Measurements from ENCODE around the gene CAPS. TPM values are rescaled to one million over a fixed set of nuclear protein-coding genes. Genes with fewer than 3 reads are reported as not detected.

Gene CAPS
- total RNA-seq, 3 donors from 2014 or later: 9.4 to 19.0 (median 16.4) TPM

DNA sequence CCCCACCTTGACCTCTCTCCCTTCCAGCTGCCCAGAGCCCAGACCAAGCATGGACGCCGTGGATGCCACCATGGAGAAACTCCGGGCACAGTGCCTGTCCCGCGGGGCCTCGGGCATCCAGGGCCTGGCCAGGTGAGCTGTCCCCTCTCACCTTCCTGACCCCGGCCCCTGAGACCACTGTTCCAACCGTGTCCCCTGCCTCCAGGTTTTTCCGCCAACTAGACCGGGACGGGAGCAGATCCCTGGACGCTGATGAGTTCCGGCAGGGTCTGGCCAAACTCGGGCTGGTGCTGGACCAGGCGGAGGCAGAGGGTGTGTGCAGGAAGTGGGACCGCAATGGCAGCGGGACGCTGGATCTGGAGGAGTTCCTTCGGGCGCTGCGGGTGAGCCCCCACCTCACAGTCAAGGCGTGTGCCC, 312 bp downstream of the CAPS start:
- Histone ChIP-seq H3K4me1 (peaks cover 12 to 17% of the 10 kb centered on the region in 2 donors), H3K36me3 (no peaks in the 10 kb centered on the region), H3K4me3 (peak overlapping the region; percentile 0 to 44 (median 18)), H3K9me3 (no peaks in the 10 kb centered on the region), H3K27me3 (no peaks in the 10 kb centered on the region), H3K27ac (peak overlapping the region; percentile 67 to 72)
- DNase-seq (ENCODE audit: low spot score in 2 of 2): no peak
- TF ChIP-seq POLR2AphosphoS5 (IDR thresholded peaks at IDR 0.05): no peak
- intact Hi-C loops (cut with DNase I; ENCODE audit: low total_unique reads): loop anchor here (5.0 kb wide), 1 partner anchor 833 kb away; no protein-coding TSS in a partner anchor

DNA sequence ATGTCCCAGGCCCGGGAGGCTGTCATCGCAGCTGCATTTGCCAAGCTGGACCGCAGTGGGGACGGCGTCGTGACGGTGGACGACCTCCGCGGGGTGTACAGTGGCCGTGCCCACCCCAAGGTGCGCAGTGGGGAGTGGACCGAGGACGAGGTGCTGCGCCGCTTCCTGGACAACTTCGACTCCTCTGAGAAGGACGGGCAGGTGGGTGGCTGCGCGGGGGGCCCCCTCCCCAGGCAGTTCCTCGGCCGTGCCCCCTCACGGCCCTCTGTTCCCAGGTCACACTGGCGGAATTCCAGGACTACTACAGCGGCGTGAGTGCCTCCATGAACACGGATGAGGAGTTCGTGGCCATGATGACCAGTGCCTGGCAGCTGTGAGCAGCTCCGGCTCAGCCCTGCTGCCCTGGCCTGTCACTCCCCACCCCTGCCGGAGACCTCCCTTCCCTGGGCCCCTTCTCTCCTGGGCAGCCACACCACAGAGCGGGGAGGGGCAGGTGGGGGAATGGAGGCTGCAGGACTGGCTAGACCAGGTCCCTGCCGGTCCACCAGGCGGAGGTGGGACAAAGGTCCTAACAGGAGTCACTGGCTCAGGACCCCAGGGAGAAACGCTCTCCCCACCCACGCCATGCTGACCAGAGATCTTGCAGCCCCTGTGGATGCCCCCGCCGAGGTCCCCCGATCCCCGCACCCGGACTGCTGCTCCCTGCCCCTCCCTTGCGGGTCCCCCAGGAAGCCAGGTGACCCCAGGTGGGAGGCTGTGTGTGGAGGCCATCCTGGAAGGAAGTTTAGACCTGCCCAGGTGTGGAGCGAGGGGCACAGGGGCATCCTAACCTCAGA, 1.1 kb downstream of the CAPS start:
- intact Hi-C loops (cut with DNase I; ENCODE audit: low total_unique reads): loop anchor here (5.0 kb wide), 1 partner anchor 832 kb away; no protein-coding TSS in a partner anchor
- DNase-seq (ENCODE audit: low spot score in 2 of 2): peak in 1 of 2 donors; percentile 73
- H3K9me3 ChIP-seq: no peaks in the 10 kb centered on the region
- H3K27me3 ChIP-seq: no peaks in the 10 kb centered on the region
- H3K36me3 ChIP-seq: no peaks in the 10 kb centered on the region
- H3K27ac ChIP-seq: peak overlapping the region; percentile 67 to 72
- H3K4me3 ChIP-seq: peak overlapping the region; percentile 0 to 44 (median 18)
- TF ChIP-seq POLR2A (IDR thresholded peaks at IDR 0.05) (no peak), POLR2AphosphoS5 (IDR thresholded peaks at IDR 0.05) (no peak)
- TF ChIP-seq, protein P1, sequence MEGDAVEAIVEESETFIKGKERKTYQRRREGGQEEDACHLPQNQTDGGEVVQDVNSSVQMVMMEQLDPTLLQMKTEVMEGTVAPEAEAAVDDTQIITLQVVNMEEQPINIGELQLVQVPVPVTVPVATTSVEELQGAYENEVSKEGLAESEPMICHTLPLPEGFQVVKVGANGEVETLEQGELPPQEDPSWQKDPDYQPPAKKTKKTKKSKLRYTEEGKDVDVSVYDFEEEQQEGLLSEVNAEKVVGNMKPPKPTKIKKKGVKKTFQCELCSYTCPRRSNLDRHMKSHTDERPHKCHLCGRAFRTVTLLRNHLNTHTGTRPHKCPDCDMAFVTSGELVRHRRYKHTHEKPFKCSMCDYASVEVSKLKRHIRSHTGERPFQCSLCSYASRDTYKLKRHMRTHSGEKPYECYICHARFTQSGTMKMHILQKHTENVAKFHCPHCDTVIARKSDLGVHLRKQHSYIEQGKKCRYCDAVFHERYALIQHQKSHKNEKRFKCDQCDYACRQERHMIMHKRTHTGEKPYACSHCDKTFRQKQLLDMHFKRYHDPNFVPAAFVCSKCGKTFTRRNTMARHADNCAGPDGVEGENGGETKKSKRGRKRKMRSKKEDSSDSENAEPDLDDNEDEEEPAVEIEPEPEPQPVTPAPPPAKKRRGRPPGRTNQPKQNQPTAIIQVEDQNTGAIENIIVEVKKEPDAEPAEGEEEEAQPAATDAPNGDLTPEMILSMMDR (IDR thresholded peaks at IDR 0.05): peak in 1 of 3 donors; percentile 24
- H3K4me1 ChIP-seq: peaks cover 12 to 17% of the 10 kb centered on the region in 2 donors

DNA sequence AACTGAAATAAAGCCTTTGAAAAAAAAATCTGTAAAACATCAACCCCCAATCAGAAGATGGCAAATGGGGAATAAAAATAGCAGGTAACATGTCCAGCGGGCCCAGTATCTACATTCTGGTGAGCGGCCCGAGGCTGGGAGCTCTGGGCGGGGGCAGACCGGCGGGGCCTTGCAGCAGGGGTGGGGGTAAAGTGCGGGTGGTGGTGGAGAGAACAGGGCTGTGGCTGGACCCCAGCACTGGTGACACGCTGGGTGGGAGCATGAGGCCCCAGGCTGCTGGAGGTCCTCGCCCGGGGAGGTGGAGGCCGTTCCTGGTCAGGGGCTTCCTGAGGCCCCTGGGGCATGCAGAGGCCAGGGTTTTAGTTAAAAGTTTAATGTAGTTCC, 1.7 kb downstream of the CAPS start:
- TF ChIP-seq POLR2AphosphoS5 (IDR thresholded peaks at IDR 0.05) (no peak), POLR2A (IDR thresholded peaks at IDR 0.05) (no peak)
- TF ChIP-seq, protein P1 (IDR thresholded peaks at IDR 0.05): no peak
- DNase-seq (ENCODE audit: low spot score in 2 of 2): no peak
- intact Hi-C loops (cut with DNase I; ENCODE audit: low total_unique reads): no loop called here
- Histone ChIP-seq H3K9me3 (no peaks in the 10 kb centered on the region), H3K27ac (peak overlapping the region; percentile 52 to 72), H3K27me3 (no peaks in the 10 kb centered on the region), H3K4me1 (peaks cover 12 to 17% of the 10 kb centered on the region in 2 donors), H3K4me3 (no peak overlapping the region), H3K36me3 (no peaks in the 10 kb centered on the region)

DNA sequence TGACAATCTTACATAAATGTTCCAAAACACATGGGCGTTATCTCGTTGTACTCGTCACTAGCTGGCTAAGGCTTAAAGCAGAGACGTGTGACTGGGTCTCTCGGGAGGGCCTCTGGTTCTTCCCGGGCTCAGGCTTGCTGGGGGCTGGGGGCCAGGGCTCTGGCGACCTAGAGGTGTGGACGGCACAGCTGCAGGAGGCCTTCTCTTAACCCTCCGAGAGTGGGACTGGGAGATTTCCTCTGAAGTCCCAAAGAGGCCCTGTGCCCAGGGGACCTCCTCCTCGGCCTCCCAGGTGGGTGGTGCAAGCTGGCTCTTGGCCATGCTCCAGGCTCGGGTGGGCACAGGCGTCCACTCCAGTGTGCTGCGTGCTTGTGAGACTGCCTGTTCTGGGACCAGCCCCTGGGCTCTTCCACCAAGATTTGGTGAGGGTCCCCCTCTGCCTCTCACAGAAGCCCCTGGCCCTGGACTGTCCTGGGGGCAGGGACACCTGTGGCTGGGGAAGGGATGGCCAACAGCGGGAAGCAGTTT, 2.2 kb downstream of the CAPS start:
- H3K4me1 ChIP-seq: peaks cover 12 to 17% of the 10 kb centered on the region in 2 donors
- no peak overlapping the region for H3K4me3 ChIP-seq
- H3K27me3 ChIP-seq: no peaks in the 10 kb centered on the region
- peak overlapping the region in 1 of 2 donors; percentile 52 for H3K27ac ChIP-seq
- no peaks in the 10 kb centered on the region for H3K9me3 ChIP-seq
- DNase-seq (ENCODE audit: low spot score in 2 of 2): no peak
- intact Hi-C loops (cut with DNase I; ENCODE audit: low total_unique reads): no loop called here
- H3K36me3 ChIP-seq: no peaks in the 10 kb centered on the region
- TF ChIP-seq POLR2AphosphoS5 (IDR thresholded peaks at IDR 0.05) (no peak), POLR2A (IDR thresholded peaks at IDR 0.05) (no peak)
- TF ChIP-seq, protein P1 (IDR thresholded peaks at IDR 0.05): no peak

DNA sequence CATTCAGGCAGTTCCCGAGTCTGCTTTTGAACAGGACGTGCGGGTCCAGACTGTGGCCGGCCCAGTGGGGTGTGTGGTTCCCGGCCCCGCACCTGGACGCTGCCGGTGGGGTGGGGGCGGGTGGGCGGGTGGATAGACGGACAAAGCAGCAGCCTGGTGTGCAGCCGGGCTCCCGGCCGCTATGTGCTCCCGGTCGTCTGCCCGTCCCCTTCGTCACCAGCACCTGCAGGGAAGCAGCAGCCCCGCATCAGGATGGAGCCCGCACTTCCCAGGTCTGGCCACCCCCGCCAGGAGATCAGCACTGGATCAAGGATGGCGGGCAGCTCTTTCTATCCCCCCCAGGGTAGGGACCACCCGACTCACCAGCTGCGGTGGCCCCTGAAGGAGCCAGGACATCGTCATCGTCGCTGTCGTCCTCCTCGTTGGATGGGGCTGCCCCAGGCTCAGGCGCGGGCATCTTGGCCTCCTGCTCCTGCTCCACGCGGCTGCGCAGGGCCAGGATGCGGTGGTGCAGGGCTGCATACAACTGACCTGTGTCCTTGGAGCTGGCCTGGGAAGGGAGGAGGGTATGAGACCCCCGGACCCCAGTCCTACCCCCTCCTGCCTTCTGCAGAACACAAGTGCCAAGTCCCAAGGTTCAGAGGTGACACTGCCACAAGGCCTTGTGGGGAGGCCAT, 3.5 kb downstream of the CAPS start:
- no peaks in the 10 kb centered on the region for H3K27me3 ChIP-seq
- no peak overlapping the region for H3K4me3 ChIP-seq
- peaks cover 12 to 17% of the 10 kb centered on the region in 2 donors for H3K4me1 ChIP-seq
- TF ChIP-seq, protein P1 (IDR thresholded peaks at IDR 0.05): no peak
- TF ChIP-seq POLR2A (IDR thresholded peaks at IDR 0.05) (no peak), POLR2AphosphoS5 (IDR thresholded peaks at IDR 0.05) (no peak)
- H3K27ac ChIP-seq: no peak overlapping the region
- intact Hi-C loops (cut with DNase I; ENCODE audit: low total_unique reads): no loop called here
- DNase-seq (ENCODE audit: low spot score in 2 of 2): no peak
- H3K36me3 ChIP-seq: no peaks in the 10 kb centered on the region
- no peaks in the 10 kb centered on the region for H3K9me3 ChIP-seq
